GM23248 (cell line): ENCODE measurements around the gene ZDHHC14. TPM values are rescaled to one million over a fixed set of nuclear protein-coding genes. Genes with fewer than 3 reads are reported as not detected.

Source experiments
- DNase-seq: peaks from one replicate; pipeline ENCODE4 v3.0.0-alpha.2; 2015
- H2AFZ ChIP-seq: fragments of 200-600 bp; sonication (generic); 2 replicates; pipeline ENCODE4 v1.6.1; 2016; ENCODE audit warnings: antibody characterized with exemption
- H3F3A ChIP-seq: fragments of 200-600 bp; sonication (generic); 2 replicates; pipeline ENCODE4 v1.6.1; 2016; ENCODE audit warnings: mild to moderate bottlenecking, antibody characterized with exemption, mixed run types; ENCODE audit not compliant: insufficient read depth
- H3K27ac ChIP-seq: fragments of 200-600 bp; sonication (generic); 2 replicates; pipeline ENCODE4 v1.5.1; 2016; ENCODE audit warnings: mild to moderate bottlenecking
- H3K27me3 ChIP-seq: fragments of 200-600 bp; sonication (generic); replicated peaks from 2 replicates; pipeline ENCODE4 v1.6.1; 2016; ENCODE audit warnings: mild to moderate bottlenecking; ENCODE audit not compliant: insufficient read depth
- H3K36me3 ChIP-seq: fragments of 200-600 bp; sonication (generic); 2 replicates; pipeline ENCODE4 v1.6.1; 2016; ENCODE audit warnings: low read depth, mild to moderate bottlenecking
- H3K4me1 ChIP-seq: fragments of 200-600 bp; sonication (generic); 2 replicates; pipeline ENCODE4 v1.6.1; 2016; ENCODE audit warnings: mild to moderate bottlenecking; ENCODE audit not compliant: insufficient read depth
- H3K4me2 ChIP-seq: fragments of 200-600 bp; sonication (generic); one replicate; pipeline ENCODE4 v1.6.1; 2016; ENCODE audit warnings: mild to moderate bottlenecking; ENCODE audit not compliant: unreplicated experiment
- H3K4me3 ChIP-seq: fragments of 200-600 bp; sonication (generic); 2 replicates; pipeline ENCODE4 v1.5.1; 2016; ENCODE audit warnings: mild to moderate bottlenecking
- H3K79me2 ChIP-seq: fragments of 200-600 bp; sonication (generic); 2 replicates; pipeline ENCODE4 v1.6.1; 2016; ENCODE audit warnings: mild to moderate bottlenecking; ENCODE audit not compliant: insufficient read depth
- H3K9ac ChIP-seq: fragments of 200-600 bp; sonication (generic); 2 replicates; pipeline ENCODE4 v1.6.1; 2016; ENCODE audit warnings: mild to moderate bottlenecking
- H3K9me2 ChIP-seq: fragments of 200-600 bp; sonication (generic); 2 replicates; pipeline ENCODE4 v1.6.1; 2016; ENCODE audit warnings: mixed run types, mild to moderate bottlenecking, moderate library complexity; ENCODE audit not compliant: insufficient read depth
- H3K9me3 ChIP-seq: fragments of 200-600 bp; sonication (generic); one replicate; pipeline ENCODE4 v1.6.1; 2017; ENCODE audit warnings: low read depth
- H4K20me1 ChIP-seq: fragments of 200-600 bp; sonication (generic); 2 replicates; pipeline ENCODE4 v1.6.0; 2016; ENCODE audit not compliant: insufficient read depth
- EZH2 ChIP-seq: fragments of 200-600 bp; sonication (generic); IDR thresholded peaks from 2 replicates; pipeline ENCODE4 v1.6.1; 2018; ENCODE audit warnings: antibody characterized with exemption, mild to moderate bottlenecking; ENCODE audit not compliant: insufficient read depth, poor library complexity, severe bottlenecking
- EZH2phosphoT487 ChIP-seq: fragments of 200-600 bp; sonication (generic); IDR thresholded peaks from 2 replicates; pipeline ENCODE4 v1.6.1; 2018; ENCODE audit warnings: antibody characterized with exemption, moderate library complexity, mild to moderate bottlenecking, low read depth; ENCODE audit not compliant: insufficient read depth
- WGBS, 2 experiments: methylation state at CpG; one replicate each; pipeline ENCODE4 v1.1.6; 2015 to 2017; ENCODE audit warnings: low lambda C conversion rate in 2 of 2, low coverage in 1 of 2; ENCODE audit errors: missing lambda C conversion rate in 2 of 2; 5-methylcytosine and 5-hydroxymethylcytosine counted together
- in situ Hi-C: fragments of 300-500 bp; cut with MboI; formaldehyde crosslinking; loops from 2 replicates; pipeline ENCODE4 v1.15.0; 2020
- polyA plus RNA-seq: library from polyadenylated mRNA; unstranded; fragments of >200 nt; fragmentation: Nextera tagmentation; extraction: Ambion mirVana; gene quantifications from 2 replicates; pipeline ENCODE4 v1.2.1, GENCODE V29; 2016
- total RNA-seq: library from RNA; depleted of rRNA; stranded (reverse); fragments of >200 nt; shearing (Covaris generic); gene quantifications from 2 replicates; pipeline ENCODE4 v1.2.3, GENCODE V29; 2014

Gene ZDHHC14
- total and polyA plus RNA-seq, 2 experiments from 2014 or later = 1.4 to 4.5 TPM

DNA sequence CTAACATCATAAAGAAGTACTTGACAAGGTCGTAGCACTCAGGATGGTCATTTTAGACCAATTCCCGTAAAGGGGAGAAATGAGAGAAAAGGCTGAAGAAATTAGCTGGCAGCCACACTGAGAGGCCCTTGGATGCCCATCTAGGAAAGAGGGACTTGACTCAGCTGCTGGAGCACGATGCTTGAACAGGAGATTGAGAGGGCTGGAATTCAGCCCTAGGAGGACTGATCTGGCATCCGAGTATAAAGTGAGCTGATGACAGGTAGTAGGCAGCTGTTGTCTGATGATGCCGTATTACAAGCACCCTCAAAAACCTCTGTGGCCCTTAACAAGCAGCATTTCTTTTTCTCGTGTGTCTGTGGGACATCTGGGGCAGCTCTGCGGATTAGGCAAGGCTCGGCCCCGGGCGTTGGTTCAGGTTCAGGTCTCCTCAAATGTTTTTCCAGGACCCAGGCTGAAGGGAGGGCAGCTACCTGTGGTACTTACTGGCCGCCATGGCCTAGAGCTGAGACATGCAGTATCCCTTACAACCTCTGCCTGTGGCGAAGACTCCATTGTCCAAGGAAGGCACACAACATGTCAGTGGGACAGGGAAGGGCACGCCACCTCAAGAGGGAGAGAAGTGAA lies 222.4 kb downstream of the ZDHHC14 start:
- Histone ChIP-seq H3K27ac (no peak overlapping the region), H4K20me1 (no peaks in the 10 kb centered on the region), H3K9ac (no peak overlapping the region), H2AFZ (no peak overlapping the region), H3K9me2 (no peaks in the 10 kb centered on the region), H3K9me3 (no peaks in the 10 kb centered on the region), H3K79me2 (no peaks in the 10 kb centered on the region), H3K4me3 (no peak overlapping the region), H3K36me3 (no peaks in the 10 kb centered on the region), H3F3A (no peaks in the 10 kb centered on the region), H3K4me1 (no peaks in the 10 kb centered on the region), H3K4me2 (no peak overlapping the region), H3K27me3 (no peaks in the 10 kb centered on the region)
- WGBS, 2 experiments = 92 to 93% methylated on average over 12 to 13 of the region's 13 CpGs
- in situ Hi-C loops = no loop called here
- no peak for DNase-seq
- TF ChIP-seq EZH2phosphoT487 (no peak), EZH2 (no peak)

DNA sequence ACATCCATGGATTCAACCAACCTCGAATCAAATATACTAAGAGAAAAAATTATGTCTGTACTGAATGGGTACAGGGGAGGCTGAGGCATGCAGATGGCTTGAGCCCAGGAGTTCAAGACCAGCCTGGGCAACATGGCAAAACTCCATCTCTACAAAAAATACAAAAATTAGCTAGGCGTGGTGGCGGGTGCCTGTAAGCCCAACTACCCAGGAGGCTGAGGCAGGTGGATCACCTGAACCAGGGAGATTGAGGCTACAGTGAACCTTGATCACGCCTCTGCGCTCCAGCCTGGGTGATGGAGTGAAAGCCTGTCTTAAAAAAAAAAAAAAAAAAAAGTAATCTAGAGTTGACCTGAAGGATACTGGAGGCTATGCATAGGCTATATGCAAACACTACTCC lies 223.0 kb downstream of the ZDHHC14 start:
- no peak overlapping the region for H3K27ac ChIP-seq
- WGBS, 2 experiments = 94 to 96% methylated on average over 5 of the region's 5 CpGs
- in situ Hi-C loops = no loop called here

GRCh38 chr6:157604816-157605215 lies 223.8 kb downstream of the ZDHHC14 start:
- in situ Hi-C loops = no loop called here
- H3K9ac ChIP-seq = no peak overlapping the region
- H3F3A ChIP-seq = no peaks in the 10 kb centered on the region
- no peak for TF ChIP-seq EZH2
- TF ChIP-seq EZH2phosphoT487 = no peak
- H3K9me3 ChIP-seq = no peaks in the 10 kb centered on the region
- H2AFZ ChIP-seq = no peak overlapping the region
- no peaks in the 10 kb centered on the region for H3K79me2 ChIP-seq
- H3K27ac ChIP-seq = no peak overlapping the region
- H3K4me2 ChIP-seq = no peak overlapping the region
- 52 to 54% methylated on average over 2 of the region's 2 CpGs for whole genome bisulfite sequencing, 2 experiments
- no peaks in the 10 kb centered on the region for H3K4me1 ChIP-seq
- H3K36me3 ChIP-seq = no peaks in the 10 kb centered on the region
- H4K20me1 ChIP-seq = no peaks in the 10 kb centered on the region
- DNase-seq = peak; percentile 30
- no peaks in the 10 kb centered on the region for H3K27me3 ChIP-seq
- H3K4me3 ChIP-seq = no peak overlapping the region
- H3K9me2 ChIP-seq = no peaks in the 10 kb centered on the region

More for the DNA sequence above, 223.0 kb downstream of the ZDHHC14 start:
- Histone ChIP-seq H3F3A (no peaks in the 10 kb centered on the region), H3K79me2 (no peaks in the 10 kb centered on the region), H3K4me1 (no peaks in the 10 kb centered on the region), H3K27me3 (no peaks in the 10 kb centered on the region), H3K4me2 (no peak overlapping the region), H3K36me3 (no peaks in the 10 kb centered on the region), H3K4me3 (no peak overlapping the region), H3K9me2 (no peaks in the 10 kb centered on the region), H4K20me1 (no peaks in the 10 kb centered on the region), H3K9ac (no peak overlapping the region), H3K9me3 (no peaks in the 10 kb centered on the region), H2AFZ (no peak overlapping the region)
- no peak for DNase-seq
- TF ChIP-seq EZH2phosphoT487 = no peak

DNA sequence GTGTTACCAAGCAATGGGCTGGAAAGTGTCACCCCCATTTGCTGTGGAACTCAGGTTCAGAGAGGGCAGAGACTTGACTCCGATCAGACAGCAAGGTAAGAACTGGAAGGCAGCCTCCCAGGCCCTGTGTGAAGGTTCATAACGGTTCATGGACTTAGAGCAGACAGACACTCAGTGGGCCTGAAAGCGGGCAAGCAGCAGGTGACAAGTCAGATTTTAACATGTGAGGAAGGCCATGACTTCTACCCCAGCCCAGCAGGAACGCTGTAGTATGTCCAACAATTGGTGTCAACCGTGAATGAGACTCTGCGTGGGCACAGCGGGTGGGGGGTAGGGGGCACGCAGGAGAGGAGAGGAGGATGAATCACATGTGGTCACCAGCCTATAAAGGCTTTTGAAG lies 224.5 kb downstream of the ZDHHC14 start:
- no peaks in the 10 kb centered on the region for H3K36me3 ChIP-seq
- H3K9me3 ChIP-seq = no peaks in the 10 kb centered on the region
- H3K4me3 ChIP-seq = no peak overlapping the region
- no peak overlapping the region for H3K9ac ChIP-seq
- DNase-seq = no peak
- no peaks in the 10 kb centered on the region for H3F3A ChIP-seq
- H3K79me2 ChIP-seq = no peaks in the 10 kb centered on the region
- no peak overlapping the region for H2AFZ ChIP-seq
- no peak for TF ChIP-seq EZH2phosphoT487
- TF ChIP-seq EZH2 = no peak
- in situ Hi-C loops = no loop called here
- no peaks in the 10 kb centered on the region for H3K9me2 ChIP-seq
- no peak overlapping the region for H3K4me2 ChIP-seq
- 86 to 91% methylated on average over 8 of the region's 8 CpGs for WGBS, 2 experiments
- no peaks in the 10 kb centered on the region for H3K4me1 ChIP-seq
- no peaks in the 10 kb centered on the region for H4K20me1 ChIP-seq
- no peaks in the 10 kb centered on the region for H3K27me3 ChIP-seq
- H3K27ac ChIP-seq = no peak overlapping the region

DNA sequence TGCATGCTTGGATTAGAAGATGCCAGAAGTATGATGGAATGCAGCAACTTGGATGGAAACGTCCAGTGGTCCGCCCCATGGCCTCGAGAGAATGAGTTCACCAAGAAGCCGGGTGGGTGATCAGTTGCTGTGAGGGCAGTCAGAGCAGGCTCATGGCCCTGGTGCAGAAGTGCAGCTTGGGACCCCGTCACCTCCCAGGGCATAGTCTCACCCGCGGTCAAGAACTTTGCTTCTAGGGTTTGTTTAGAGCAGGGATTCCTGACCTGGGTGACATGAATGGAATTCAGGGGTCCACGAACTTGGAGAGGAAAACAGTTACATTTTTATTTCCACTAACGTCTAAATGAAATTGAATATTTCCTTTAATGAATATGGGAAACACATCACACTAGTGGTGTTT lies 225.5 kb downstream of the ZDHHC14 start:
- Histone ChIP-seq H3K27ac (no peak overlapping the region), H3K4me2 (no peak overlapping the region), H3K9me3 (no peaks in the 10 kb centered on the region), H3K4me3 (no peak overlapping the region), H2AFZ (no peak overlapping the region), H3K27me3 (no peaks in the 10 kb centered on the region), H3F3A (no peaks in the 10 kb centered on the region), H3K36me3 (no peaks in the 10 kb centered on the region), H3K4me1 (no peaks in the 10 kb centered on the region), H4K20me1 (no peaks in the 10 kb centered on the region), H3K9me2 (no peaks in the 10 kb centered on the region), H3K79me2 (no peaks in the 10 kb centered on the region), H3K9ac (no peak overlapping the region)
- no peak for DNase-seq
- WGBS, 2 experiments = 78 to 79% methylated on average over 9 of the region's 9 CpGs
- TF ChIP-seq EZH2 = no peak
- no peak for TF ChIP-seq EZH2phosphoT487
- in situ Hi-C loops = no loop called here
